GM23338 (cell line): ENCODE results near the gene FRMD1.

ENCODE experiments used
- CREB1 ChIP-seq: fragments of 250-450 bp; sonication (Bioruptor Pico); IDR thresholded peaks from 2 replicates; pipeline ENCODE4 v1.5.0; 2020; ENCODE audit warnings: low read depth, mild to moderate bottlenecking, moderate library complexity
- CTCF ChIP-seq, 2 experiments: fragments of 200-600 bp in 1 of 2; sonication (generic) in 1 of 2; conservative IDR thresholded peaks; 2 replicates each; pipeline versions ENCODE4 v1.5.1 to v1.6.1; 2016 to 2017; ENCODE audit warnings: antibody characterized with exemption in 2 of 2, low read depth in 2 of 2, mild to moderate bottlenecking in 2 of 2, moderate library complexity in 1 of 2
- ETS1 ChIP-seq: IDR thresholded peaks from 2 replicates; pipeline ENCODE4 v1.6.1; 2016; ENCODE audit warnings: antibody characterized with exemption
- EZH2 ChIP-seq: fragments of 200-600 bp; sonication (generic); IDR thresholded peaks from one replicate; pipeline ENCODE4 v1.8.0; 2017; ENCODE audit warnings: antibody characterized with exemption, mild to moderate bottlenecking, low read depth; ENCODE audit not compliant: unreplicated experiment
- EZH2phosphoT487 ChIP-seq: fragments of 200-600 bp; sonication (generic); IDR thresholded peaks from one replicate; pipeline ENCODE4 v1.8.1; 2018; ENCODE audit warnings: antibody characterized with exemption; ENCODE audit not compliant: unreplicated experiment
- JUNB ChIP-seq: IDR thresholded peaks from one replicate; pipeline ENCODE4 v1.6.1; 2016; ENCODE audit warnings: antibody characterized with exemption; ENCODE audit not compliant: unreplicated experiment
- POLR2AphosphoS5 ChIP-seq: IDR thresholded peaks from 2 replicates; pipeline ENCODE4 v1.6.1; 2016; ENCODE audit warnings: antibody characterized with exemption, low read depth
- REST ChIP-seq: IDR thresholded peaks from one replicate; pipeline ENCODE4 v1.6.1; 2018; ENCODE audit warnings: antibody characterized with exemption; ENCODE audit not compliant: unreplicated experiment
- ZNF331 ChIP-seq: fragments of 250-450 bp; sonication (Bioruptor Pico); IDR thresholded peaks from 2 replicates; pipeline ENCODE4 v1.5.0; 2020; ENCODE audit warnings: low read depth, mild to moderate bottlenecking, moderate library complexity

GRCh38 chr6:168051648-168052047, 27.4 kb downstream of the FRMD1 start:
- TF ChIP-seq CTCF (conservative IDR thresholded peaks at IDR 0.05; ENCODE audit: low read depth in 2 of 2) (no peak), CREB1 (no peak), EZH2 (no peak), EZH2phosphoT487 (no peak), POLR2AphosphoS5 (no peak), REST (no peak), JUNB (no peak), ZNF331 (no peak), ETS1 (no peak)
